ENCODE results near the gene ANKRD9. TPM values are rescaled to one million over a fixed set of nuclear protein-coding genes. Genes with fewer than 3 reads are reported as not detected.

Gene ANKRD9
- total and polyA plus RNA-seq, 5 donors from 2014 or later = 0.69 to 7.1 (median 1.7) TPM

DNA sequence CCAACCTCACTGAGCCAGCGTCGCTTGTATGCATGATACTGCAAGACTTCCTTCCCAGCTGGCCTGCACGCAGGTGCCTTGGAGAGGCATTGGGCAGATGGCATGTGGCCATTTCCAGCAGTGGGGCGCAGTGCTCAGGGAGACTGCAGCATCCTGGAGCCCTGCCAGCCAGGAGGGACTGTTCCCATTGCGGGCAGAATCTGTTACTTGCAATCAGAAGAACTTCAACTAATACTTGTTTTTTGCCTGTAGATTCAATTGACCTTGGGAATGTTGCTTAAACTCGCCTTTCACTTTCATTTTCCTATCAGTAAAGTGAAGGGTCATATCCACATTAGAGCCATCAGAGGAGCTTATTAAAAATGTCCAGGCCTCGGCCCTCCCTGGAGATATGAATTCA lies 29.8 kb downstream of the ANKRD9 start:
- H3K27me3 ChIP-seq (ENCODE audit: control insufficient read depth, insufficient read depth, low read length) = no peaks in the 10 kb centered on the region
- H3K4me1 ChIP-seq (ENCODE audit: control insufficient read depth, insufficient read depth, low read length, poor library complexity, severe bottlenecking) = no peaks in the 10 kb centered on the region
- no peak overlapping the region for H3K4me3 ChIP-seq (ENCODE audit: low read depth, low read length)
- DNase-seq = no peak
- H3K27ac Mint-ChIP-seq = no peak overlapping the region
- no peak overlapping the region for H3K27ac ChIP-seq (ENCODE audit: insufficient read depth, low read length, poor library complexity, severe bottlenecking)
- H3K9me3 ChIP-seq (ENCODE audit: control insufficient read depth in 2 of 2, low read length in 2 of 2) = peaks cover 0 to 5% of the 10 kb centered on the region in 2 experiments
- H3K27me3 Mint-ChIP-seq = no peaks in the 10 kb centered on the region
- ATAC-seq (ENCODE audit: low read depth in 2 of 2) = no peak
- peaks cover 0 to 6% (median 0%) of the 10 kb centered on the region in 4 donors for H3K4me1 Mint-ChIP-seq
- peaks cover 27% of the 10 kb centered on the region for H3K36me3 Mint-ChIP-seq
- H3K4me3 Mint-ChIP-seq = peak overlapping the region in 1 of 4 donors; percentile 19
- H3K36me3 ChIP-seq (ENCODE audit: control insufficient read depth, insufficient read depth, low read length) = no peaks in the 10 kb centered on the region
- H3K9me3 Mint-ChIP-seq = peaks cover 0 to 4% (median 0%) of the 10 kb centered on the region in 7 donors

DNA sequence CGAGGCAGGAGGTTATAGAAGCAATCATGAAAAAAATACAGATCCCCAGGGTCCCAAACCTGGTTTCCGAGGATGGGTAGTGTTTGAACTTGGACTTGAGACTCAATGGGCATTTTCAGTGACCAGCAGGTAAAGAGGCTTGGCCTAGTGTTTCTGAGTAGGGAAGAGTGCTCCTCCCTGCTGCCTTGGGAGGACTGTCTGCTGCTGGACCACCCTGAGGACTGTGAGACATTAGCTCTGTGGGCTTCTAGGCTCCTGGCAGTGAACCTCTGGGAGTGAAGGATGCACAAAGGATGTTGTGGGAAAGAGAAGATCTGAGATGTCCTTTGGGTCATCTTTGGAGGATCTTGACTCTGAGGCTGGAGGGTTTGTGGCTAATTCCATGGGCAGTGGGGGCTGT lies 30.5 kb downstream of the ANKRD9 start:
- peaks cover 0 to 5% of the 10 kb centered on the region in 2 experiments for H3K9me3 ChIP-seq (ENCODE audit: control insufficient read depth in 2 of 2, low read length in 2 of 2)
- Mint-ChIP-seq H3K36me3 (peaks cover 25% of the 10 kb centered on the region), H3K27ac (peak overlapping the region in 2 of 3 donors; percentile 37 to 66), H3K27me3 (no peaks in the 10 kb centered on the region), H3K4me3 (no peak overlapping the region), H3K9me3 (peaks cover 0 to 4% (median 0%) of the 10 kb centered on the region in 7 donors), H3K4me1 (peaks cover 0 to 6% (median 0%) of the 10 kb centered on the region in 4 donors)
- ATAC-seq (ENCODE audit: low read depth in 2 of 2) (no peak), DNase-seq (no peak)
- H3K4me1 ChIP-seq (ENCODE audit: control insufficient read depth, insufficient read depth, low read length, poor library complexity, severe bottlenecking) = no peaks in the 10 kb centered on the region
- no peak overlapping the region for H3K27ac ChIP-seq (ENCODE audit: insufficient read depth, low read length, poor library complexity, severe bottlenecking)
- H3K27me3 ChIP-seq (ENCODE audit: control insufficient read depth, insufficient read depth, low read length) = no peaks in the 10 kb centered on the region
- no peak overlapping the region for H3K4me3 ChIP-seq (ENCODE audit: low read depth, low read length)
- no peaks in the 10 kb centered on the region for H3K36me3 ChIP-seq (ENCODE audit: control insufficient read depth, insufficient read depth, low read length)

DNA sequence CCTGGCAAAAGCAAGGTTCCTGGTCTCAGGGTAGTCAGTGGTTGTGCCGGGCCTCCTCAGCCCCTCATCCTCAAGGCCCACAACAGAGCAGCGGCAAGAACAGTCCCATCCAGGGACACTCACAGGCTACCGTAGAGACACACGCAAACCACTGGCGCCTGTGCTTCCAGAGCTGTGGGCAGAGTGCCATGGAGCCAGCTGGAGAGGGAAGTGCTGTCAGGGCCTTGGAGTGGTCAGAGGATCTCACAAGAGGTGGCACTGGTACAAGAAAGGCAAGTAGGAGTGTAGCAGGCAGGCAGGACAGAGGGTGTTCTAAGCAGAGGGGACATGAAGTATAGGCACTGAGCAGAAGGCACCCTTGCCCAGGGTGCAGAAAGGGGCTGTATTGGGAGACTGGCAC lies 34.6 kb downstream of the ANKRD9 start:
- Mint-ChIP-seq H3K4me3 (no peak overlapping the region), H3K27ac (peak overlapping the region in 1 of 3 donors; percentile 89), H3K36me3 (peaks cover 22% of the 10 kb centered on the region), H3K4me1 (peaks cover 0 to 15% (median 5%) of the 10 kb centered on the region in 4 donors), H3K27me3 (no peaks in the 10 kb centered on the region), H3K9me3 (peaks cover 0 to 1% (median 0%) of the 10 kb centered on the region in 7 donors)
- Histone ChIP-seq H3K4me3 (ENCODE audit: low read depth, low read length) (no peak overlapping the region), H3K27ac (ENCODE audit: insufficient read depth, low read length, poor library complexity, severe bottlenecking) (no peak overlapping the region), H3K36me3 (ENCODE audit: control insufficient read depth, insufficient read depth, low read length) (no peaks in the 10 kb centered on the region), H3K9me3 (ENCODE audit: control insufficient read depth in 2 of 2, low read length in 2 of 2) (no peaks in the 10 kb centered on the region), H3K4me1 (ENCODE audit: control insufficient read depth, insufficient read depth, low read length, poor library complexity, severe bottlenecking) (peaks cover 5% of the 10 kb centered on the region), H3K27me3 (ENCODE audit: control insufficient read depth, insufficient read depth, low read length) (no peaks in the 10 kb centered on the region)
- no peak for ATAC-seq (ENCODE audit: low read depth in 2 of 2)
- DNase-seq = no peak

DNA sequence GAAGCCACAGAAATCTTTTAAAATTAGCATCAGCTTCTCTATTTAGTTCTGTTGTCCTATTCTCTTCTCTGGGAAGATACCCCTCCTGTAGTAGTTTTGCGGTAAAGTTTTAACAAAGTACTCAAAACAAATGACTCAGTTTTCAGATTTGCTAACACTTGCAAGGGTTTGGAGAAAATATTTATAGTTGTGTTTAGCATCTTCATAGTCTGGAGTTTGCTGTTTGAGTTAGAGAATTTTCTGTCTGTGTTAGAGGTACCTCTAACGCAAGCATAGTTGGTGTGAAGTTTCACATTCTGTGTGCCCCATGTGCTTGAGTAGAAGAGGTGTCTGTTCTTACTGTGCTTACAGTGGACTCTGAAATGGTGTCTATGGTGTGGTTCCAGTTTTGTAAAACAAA lies 36.0 kb downstream of the ANKRD9 start:
- Histone ChIP-seq H3K9me3 (ENCODE audit: control insufficient read depth in 2 of 2, low read length in 2 of 2) (no peaks in the 10 kb centered on the region), H3K4me3 (ENCODE audit: low read depth, low read length) (no peak overlapping the region), H3K36me3 (ENCODE audit: control insufficient read depth, insufficient read depth, low read length) (no peaks in the 10 kb centered on the region), H3K27ac (ENCODE audit: insufficient read depth, low read length, poor library complexity, severe bottlenecking) (no peak overlapping the region), H3K4me1 (ENCODE audit: control insufficient read depth, insufficient read depth, low read length, poor library complexity, severe bottlenecking) (peaks cover 5% of the 10 kb centered on the region), H3K27me3 (ENCODE audit: control insufficient read depth, insufficient read depth, low read length) (no peaks in the 10 kb centered on the region)
- DNase-seq (no peak), ATAC-seq (ENCODE audit: low read depth in 2 of 2) (no peak)
- H3K27ac Mint-ChIP-seq = no peak overlapping the region
- H3K36me3 Mint-ChIP-seq = peaks cover 23% of the 10 kb centered on the region
- H3K4me3 Mint-ChIP-seq = no peak overlapping the region
- peaks cover 0 to 10% (median 4%) of the 10 kb centered on the region in 4 donors for H3K4me1 Mint-ChIP-seq
- peaks cover 0 to 1% (median 0%) of the 10 kb centered on the region in 7 donors for H3K9me3 Mint-ChIP-seq
- no peaks in the 10 kb centered on the region for H3K27me3 Mint-ChIP-seq

DNA sequence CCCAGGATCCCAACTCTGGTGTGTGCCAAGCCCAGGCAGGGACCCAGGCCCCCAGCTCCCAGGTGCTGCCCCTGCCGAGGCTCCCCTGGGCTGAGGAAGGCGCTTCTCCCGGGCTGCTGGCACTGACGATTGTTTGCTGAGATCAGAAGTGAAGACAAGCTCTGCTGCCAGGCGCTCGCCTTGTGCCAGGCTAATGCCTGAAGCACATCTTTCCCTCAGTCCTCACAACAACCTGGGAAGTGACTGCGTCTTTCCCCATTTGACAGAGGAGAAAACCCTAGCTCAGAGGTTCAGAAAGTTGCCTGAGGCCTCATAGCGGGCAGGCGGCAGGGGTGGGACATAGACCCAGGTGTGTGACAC lies 36.8 kb downstream of the ANKRD9 start:
- DNase-seq = no peak

DNA sequence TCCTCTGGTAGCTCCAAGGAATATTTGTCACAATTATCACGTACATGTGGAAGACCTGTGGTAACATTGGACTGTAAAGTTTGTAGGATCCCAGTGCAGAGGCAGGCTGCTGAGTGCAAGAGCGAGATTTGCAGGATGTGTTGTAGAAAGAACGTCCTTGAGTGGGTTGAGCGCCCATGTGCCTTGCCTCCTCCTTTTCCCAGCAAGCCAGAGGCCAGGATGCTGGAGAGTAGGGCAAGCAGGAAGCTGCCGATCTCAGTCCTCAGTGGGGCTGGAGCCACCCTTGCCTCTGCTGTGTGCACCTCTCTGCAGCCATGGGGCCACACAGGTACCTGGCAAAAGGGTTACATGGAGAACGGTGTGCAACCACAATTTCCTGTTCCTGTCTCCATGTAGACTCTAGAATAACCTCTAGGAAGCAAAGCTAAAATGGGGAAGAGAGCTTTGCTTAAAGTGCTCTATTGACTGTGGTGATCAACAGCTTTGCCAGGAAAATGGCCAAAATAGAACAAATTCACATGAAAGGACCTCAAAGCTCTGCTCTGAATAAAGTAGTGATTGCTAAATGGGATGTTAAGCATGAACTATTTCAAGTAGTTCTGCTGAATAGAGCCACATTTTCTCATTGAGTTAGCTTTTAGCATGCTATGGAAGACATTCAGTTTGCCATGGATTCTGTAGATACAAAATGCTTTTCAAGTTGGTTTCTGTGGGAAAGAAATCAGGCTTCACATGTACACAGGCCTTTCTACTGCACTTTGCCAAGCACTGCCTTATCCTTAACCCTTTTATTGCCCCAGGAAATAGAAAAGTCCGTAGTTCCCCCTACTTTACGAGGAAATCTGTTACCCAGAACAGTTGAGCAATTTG lies 37.4 kb downstream of the ANKRD9 start:
- peak in 1 of 3 donors; percentile 18 for DNase-seq
- no peak for ATAC-seq (ENCODE audit: low read depth in 2 of 2)
- Mint-ChIP-seq H3K27ac (peak overlapping the region in 1 of 3 donors; percentile 40), H3K9me3 (peaks cover 0 to 1% (median 0%) of the 10 kb centered on the region in 7 donors), H3K27me3 (no peaks in the 10 kb centered on the region), H3K4me3 (no peak overlapping the region), H3K4me1 (peaks cover 0 to 10% (median 4%) of the 10 kb centered on the region in 4 donors), H3K36me3 (peaks cover 25% of the 10 kb centered on the region)
- Histone ChIP-seq H3K27me3 (ENCODE audit: control insufficient read depth, insufficient read depth, low read length) (no peaks in the 10 kb centered on the region), H3K4me3 (ENCODE audit: low read depth, low read length) (no peak overlapping the region), H3K27ac (ENCODE audit: insufficient read depth, low read length, poor library complexity, severe bottlenecking) (no peak overlapping the region), H3K36me3 (ENCODE audit: control insufficient read depth, insufficient read depth, low read length) (no peaks in the 10 kb centered on the region), H3K9me3 (ENCODE audit: control insufficient read depth in 2 of 2, low read length in 2 of 2) (no peaks in the 10 kb centered on the region), H3K4me1 (ENCODE audit: control insufficient read depth, insufficient read depth, low read length, poor library complexity, severe bottlenecking) (peaks cover 5% of the 10 kb centered on the region)

More for the DNA sequence above, 36.8 kb downstream of the ANKRD9 start:
- Mint-ChIP-seq H3K27me3 (no peaks in the 10 kb centered on the region), H3K4me3 (no peak overlapping the region), H3K36me3 (peaks cover 25% of the 10 kb centered on the region), H3K27ac (no peak overlapping the region), H3K4me1 (peaks cover 0 to 10% (median 4%) of the 10 kb centered on the region in 4 donors), H3K9me3 (peaks cover 0 to 1% (median 0%) of the 10 kb centered on the region in 7 donors)
- no peak for ATAC-seq (ENCODE audit: low read depth in 2 of 2)
- H3K9me3 ChIP-seq (ENCODE audit: control insufficient read depth in 2 of 2, low read length in 2 of 2) = no peaks in the 10 kb centered on the region
- peaks cover 5% of the 10 kb centered on the region for H3K4me1 ChIP-seq (ENCODE audit: control insufficient read depth, insufficient read depth, low read length, poor library complexity, severe bottlenecking)
- no peak overlapping the region for H3K27ac ChIP-seq (ENCODE audit: insufficient read depth, low read length, poor library complexity, severe bottlenecking)
- no peaks in the 10 kb centered on the region for H3K36me3 ChIP-seq (ENCODE audit: control insufficient read depth, insufficient read depth, low read length)
- no peaks in the 10 kb centered on the region for H3K27me3 ChIP-seq (ENCODE audit: control insufficient read depth, insufficient read depth, low read length)
- H3K4me3 ChIP-seq (ENCODE audit: low read depth, low read length) = no peak overlapping the region

DNA sequence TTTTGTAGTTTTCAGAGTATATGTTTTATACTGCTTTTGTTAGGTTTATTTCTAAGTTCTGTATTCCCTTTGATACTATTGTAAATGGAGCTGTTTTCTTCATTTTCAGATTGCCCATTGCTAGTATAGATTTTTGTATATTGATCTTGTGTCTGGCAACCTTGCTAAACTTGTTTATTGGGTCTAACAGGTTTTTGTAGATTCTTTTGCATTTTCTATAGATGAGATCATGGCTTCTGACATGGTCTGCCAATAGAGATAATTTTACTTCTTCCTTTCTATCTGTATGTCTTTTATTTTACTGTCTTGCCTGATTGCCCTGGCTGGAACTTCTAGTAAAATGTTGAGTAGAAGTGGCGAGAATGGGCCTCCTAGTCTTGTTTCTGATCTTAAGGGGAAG lies 40.3 kb downstream of the ANKRD9 start:
- Histone ChIP-seq H3K9me3 (ENCODE audit: control insufficient read depth in 2 of 2, low read length in 2 of 2) (no peaks in the 10 kb centered on the region), H3K27ac (ENCODE audit: insufficient read depth, low read length, poor library complexity, severe bottlenecking) (no peak overlapping the region), H3K4me3 (ENCODE audit: low read depth, low read length) (no peak overlapping the region), H3K27me3 (ENCODE audit: control insufficient read depth, insufficient read depth, low read length) (no peaks in the 10 kb centered on the region), H3K36me3 (ENCODE audit: control insufficient read depth, insufficient read depth, low read length) (peaks cover 15% of the 10 kb centered on the region), H3K4me1 (ENCODE audit: control insufficient read depth, insufficient read depth, low read length, poor library complexity, severe bottlenecking) (peaks cover 5% of the 10 kb centered on the region)
- Mint-ChIP-seq H3K9me3 (peaks cover 0 to 1% (median 0%) of the 10 kb centered on the region in 7 donors), H3K4me3 (no peak overlapping the region), H3K27ac (no peak overlapping the region), H3K4me1 (peaks cover 0 to 10% (median 4%) of the 10 kb centered on the region in 4 donors), H3K27me3 (no peaks in the 10 kb centered on the region), H3K36me3 (peaks cover 36% of the 10 kb centered on the region)
- no peak for ATAC-seq (ENCODE audit: low read depth in 2 of 2)
- DNase-seq = no peak
